HepG2 (cell line): ENCODE measurements around the gene NEDD4L. TPM values are rescaled to one million over a fixed set of nuclear protein-coding genes. Genes with fewer than 3 reads are reported as not detected.

ENCODE experiments used
- ARNTL ChIP-seq: sonication (generic); formaldehyde crosslinking; IDR thresholded peaks from 2 replicates; pipeline ENCODE4 v1.4.0; 2020; ENCODE audit warnings: mild to moderate bottlenecking, missing genetic modification reagents
- CEBPG ChIP-seq: IDR thresholded peaks from 2 replicates; pipeline ENCODE4 v1.6.1; 2016
- ELF4 ChIP-seq: sonication (generic); formaldehyde crosslinking; IDR thresholded peaks from 2 replicates; pipeline ENCODE4 v1.5.0; 2020; ENCODE audit warnings: missing genetic modification reagents, mild to moderate bottlenecking, moderate library complexity, borderline replicate concordance
- FOXA3 ChIP-seq: IDR thresholded peaks from 2 replicates; pipeline ENCODE4 v1.6.1; 2016; ENCODE audit warnings: missing genetic modification reagents, missing compliant biosample characterization
- FOXK2 ChIP-seq: fragments of 450-650 bp; IDR thresholded peaks from 2 replicates; pipeline ENCODE4 v1.6.1; 2016
- GABPA ChIP-seq, 2 experiments: IDR thresholded peaks; 2 replicates each; pipeline ENCODE4 v1.6.1; 2011 to 2016; ENCODE audit warnings: low read depth in 2 of 2, low read length in 1 of 2, missing biosample characterization in 1 of 2, missing genetic modification characterization in 1 of 2
- HDAC1 ChIP-seq: sonication (generic); formaldehyde crosslinking; IDR thresholded peaks from 2 replicates; pipeline ENCODE4 v1.5.1; 2020; ENCODE audit warnings: mild to moderate bottlenecking, missing genetic modification reagents
- HDAC6 ChIP-seq: fragments of 200-600 bp; sonication (generic); IDR thresholded peaks from 2 replicates; pipeline ENCODE4 v1.7.0; 2017; ENCODE audit warnings: mild to moderate bottlenecking, antibody characterized with exemption, low read length, low read depth
- HIVEP1 ChIP-seq: sonication (generic); formaldehyde crosslinking; IDR thresholded peaks from 2 replicates; pipeline ENCODE4 v1.4.0; 2020; ENCODE audit warnings: mild to moderate bottlenecking, missing genetic modification reagents
- JARID2 ChIP-seq: sonication (generic); formaldehyde crosslinking; IDR thresholded peaks from 2 replicates; pipeline ENCODE4 v1.8.1; 2023; ENCODE audit warnings: missing genetic modification reagents, inconsistent platforms; ENCODE audit not compliant: insufficient replicate concordance
- JUNB ChIP-seq: sonication (generic); formaldehyde crosslinking; IDR thresholded peaks from 2 replicates; pipeline ENCODE4 v1.8.0; 2022; ENCODE audit warnings: missing genetic modification reagents, mild to moderate bottlenecking, borderline replicate concordance
- MYC ChIP-seq: sonication (generic); formaldehyde crosslinking; IDR thresholded peaks from 2 replicates; pipeline ENCODE4 v1.9.0; 2021; ENCODE audit warnings: missing genetic modification reagents, borderline replicate concordance
- NCOA5 ChIP-seq: sonication (generic); formaldehyde crosslinking; IDR thresholded peaks from 2 replicates; pipeline ENCODE4 v1.4.0; 2020; ENCODE audit warnings: missing genetic modification reagents
- NR2F6 ChIP-seq, 2 experiments: IDR thresholded peaks; 2 replicates each; pipeline ENCODE4 v1.6.1; 2016; ENCODE audit warnings: antibody characterized with exemption in 1 of 2, mild to moderate bottlenecking in 1 of 2
- PAWR ChIP-seq: sonication (generic); formaldehyde crosslinking; IDR thresholded peaks from 2 replicates; pipeline ENCODE4 v1.4.0; 2020; ENCODE audit warnings: missing genetic modification reagents, mild to moderate bottlenecking, borderline replicate concordance
- RORA ChIP-seq: sonication (generic); formaldehyde crosslinking; IDR thresholded peaks from 2 replicates; pipeline ENCODE4 v1.5.0; 2020; ENCODE audit warnings: mild to moderate bottlenecking, missing genetic modification reagents, moderate library complexity
- SIN3A ChIP-seq: IDR thresholded peaks from 2 replicates; pipeline ENCODE4 v1.6.1; 2011; ENCODE audit warnings: low read depth, mild to moderate bottlenecking, control low read depth, low read length, borderline replicate concordance
- SNAPC4 ChIP-seq: sonication (generic); formaldehyde crosslinking; IDR thresholded peaks from 2 replicates; pipeline ENCODE4 v1.4.0; 2020; ENCODE audit warnings: mild to moderate bottlenecking, missing genetic modification reagents
- SRSF9 ChIP-seq: fragments of 200-400 bp; formaldehyde crosslinking; IDR thresholded peaks from 2 replicates; pipeline ENCODE4 v1.6.1; 2018; ENCODE audit warnings: borderline replicate concordance, mild to moderate bottlenecking, low read depth, low read length; ENCODE audit not compliant: insufficient read depth, poor library complexity, severe bottlenecking
- TCF7 ChIP-seq: sonication (generic); IDR thresholded peaks from 2 replicates; pipeline ENCODE4 v1.6.1; 2016; ENCODE audit warnings: antibody characterized with exemption, low read depth
- TFDP2 ChIP-seq: sonication (generic); formaldehyde crosslinking; IDR thresholded peaks from 2 replicates; pipeline ENCODE4 v1.4.0; 2020; ENCODE audit warnings: missing genetic modification reagents
- ZKSCAN1 ChIP-seq: fragments of 150-350 bp; IDR thresholded peaks from 2 replicates; pipeline ENCODE4 v1.6.1; 2014; ENCODE audit warnings: low read length
- ZNF446 ChIP-seq: sonication (generic); formaldehyde crosslinking; IDR thresholded peaks from 2 replicates; pipeline ENCODE4 v1.5.0; 2020; ENCODE audit warnings: mild to moderate bottlenecking, missing genetic modification reagents
- polyA plus RNA-seq, 8 experiments: library from polyadenylated mRNA; depleted of rRNA in 3 of 8; stranded (reverse) in 7 of 8; unstranded in 1 of 8; fragments of >200 nt; fragmentation: Illumina TruSeq in 4 of 8; extraction: Trizol in 4 of 8; gene quantifications; 2 replicates each; pipeline versions ENCODE4 v1.2.1 to v1.2.3, GENCODE V29; 2011 to 2016; ENCODE audit warnings: low read depth in 4 of 8, missing spikeins in 1 of 8, mixed read lengths in 1 of 8; ENCODE audit not compliant: insufficient read depth in 1 of 8
- total RNA-seq, 5 experiments: library from RNA; depleted of rRNA; stranded (reverse); fragments of >200 nt; fragmentation: Illumina TruSeq; extraction: Trizol; gene quantifications; 2 replicates each; pipeline ENCODE4 v1.2.3, GENCODE V29; 2016; ENCODE audit warnings: low read depth in 1 of 5
- TF ChIP-seq, protein P1 (sequence below): sonication (generic); formaldehyde crosslinking; IDR thresholded peaks from 2 replicates; pipeline ENCODE4 v1.5.0; 2020; ENCODE audit warnings: missing genetic modification reagents

The NEDD4L gene
- total and polyA plus RNA-seq, 2 of the 13 experiments (the other 11 are each of a cell fraction or from before 2014, with no cell fraction given) = 168 to 390 TPM

- TF ChIP-seq MYC = peak; percentile 39; the same call in 1 of the 2 replicates
- no peak for TF ChIP-seq HIVEP1 (CRISPR knock-in tag)
- no peak for TF ChIP-seq NCOA5 (CRISPR knock-in tag)
- no peak for TF ChIP-seq HDAC6
- TF ChIP-seq NR2F6 (IDR thresholded peaks at IDR 0.05) = no peak; the same call in 1 of the 2 replicates
- peak; percentile 55 for TF ChIP-seq NR2F6 (CRISPR knock-in tag; IDR thresholded peaks at IDR 0.05)
- TF ChIP-seq ELF4 (CRISPR knock-in tag) = no peak
- TF ChIP-seq SIN3A = no peak
- no peak for TF ChIP-seq TFDP2
- TF ChIP-seq HDAC1 = 0 out of 2 replicates have a peak, but pooled peaks have one; percentile 34
- TF ChIP-seq ZKSCAN1 = no peak
- TF ChIP-seq, protein P1, sequence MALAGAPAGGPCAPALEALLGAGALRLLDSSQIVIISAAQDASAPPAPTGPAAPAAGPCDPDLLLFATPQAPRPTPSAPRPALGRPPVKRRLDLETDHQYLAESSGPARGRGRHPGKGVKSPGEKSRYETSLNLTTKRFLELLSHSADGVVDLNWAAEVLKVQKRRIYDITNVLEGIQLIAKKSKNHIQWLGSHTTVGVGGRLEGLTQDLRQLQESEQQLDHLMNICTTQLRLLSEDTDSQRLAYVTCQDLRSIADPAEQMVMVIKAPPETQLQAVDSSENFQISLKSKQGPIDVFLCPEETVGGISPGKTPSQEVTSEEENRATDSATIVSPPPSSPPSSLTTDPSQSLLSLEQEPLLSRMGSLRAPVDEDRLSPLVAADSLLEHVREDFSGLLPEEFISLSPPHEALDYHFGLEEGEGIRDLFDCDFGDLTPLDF = no peak
- TF ChIP-seq PAWR = no peak
- peak; percentile 5; the same call in 1 of the 2 replicates for TF ChIP-seq FOXK2
- TF ChIP-seq CEBPG (CRISPR knock-in tag) = 0 out of 2 replicates have a peak, but pooled peaks have one; percentile 2
- peak; percentile 37; the same call in 1 of the 2 replicates for TF ChIP-seq FOXA3 (CRISPR knock-in tag)
- TF ChIP-seq TCF7 = peak; percentile 83
- TF ChIP-seq JUNB (CRISPR knock-in tag) = 0 out of 2 replicates have a peak, but pooled peaks have one; percentile 29
- TF ChIP-seq SNAPC4 (CRISPR knock-in tag) = no peak
- TF ChIP-seq GABPA (IDR thresholded peaks at IDR 0.05; ENCODE audit: low read depth, low read length) = peak; percentile 29; the same call in 1 of the 2 replicates
- peak; percentile 70 for TF ChIP-seq GABPA (CRISPR knock-in tag; IDR thresholded peaks at IDR 0.05; ENCODE audit: low read depth)
- peak; percentile 64; the same call in 1 of the 2 replicates for TF ChIP-seq ARNTL (CRISPR knock-in tag)
- TF ChIP-seq JARID2 = no peak
- TF ChIP-seq RORA (CRISPR knock-in tag) = no peak
- no peak for TF ChIP-seq ZNF446 (CRISPR knock-in tag)
- no peak for TF ChIP-seq SRSF9
Observed at GRCh38 chr18:58315739-58316215, 271.8 kb downstream of the NEDD4L start (continued).
